ENCODE measurements around the gene MEOX2.

- no peak for TF ChIP-seq CTCF (IDR thresholded peaks at IDR 0.05; ENCODE audit: insufficient read depth, low read length)
- TF ChIP-seq REST (IDR thresholded peaks at IDR 0.05; ENCODE audit: insufficient replicate concordance, low read depth) = no peak
- no peak for TF ChIP-seq GABPA (IDR thresholded peaks at IDR 0.05; ENCODE audit: low read depth)
- TF ChIP-seq POLR2AphosphoS5 (IDR thresholded peaks at IDR 0.05; ENCODE audit: low read depth) = no peak
Measured at GRCh38 chr7:15678653-15679052, 7.8 kb downstream of the MEOX2 start.
